ENCODE data around the gene TAS2R40.

TAS2R40 gene

DNA sequence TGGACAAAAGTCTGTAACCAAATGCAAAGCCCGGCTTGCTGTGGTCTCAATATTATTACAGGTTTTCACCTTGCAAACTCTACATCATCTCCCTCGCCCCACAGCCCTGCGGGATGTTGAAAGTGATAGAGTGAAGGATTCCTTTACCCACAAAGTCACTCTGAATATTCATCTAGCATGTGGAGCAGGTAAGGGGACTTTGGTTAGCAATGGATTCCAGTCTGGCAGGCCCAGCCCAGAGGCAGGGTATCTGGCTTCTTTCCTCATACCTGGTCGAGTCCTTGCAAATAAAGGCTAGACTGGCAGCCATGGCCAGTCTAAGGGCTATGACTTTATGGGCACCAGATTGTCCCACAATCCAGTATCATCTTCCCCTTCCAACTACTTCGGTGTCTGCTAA is 3.2 kb downstream of the TAS2R40 start:
- Histone ChIP-seq H3K27ac (ENCODE audit: low read length) (no peak overlapping the region), H3K4me3 (ENCODE audit: low read depth in 1 of 2, low read length in 2 of 2) (no peak overlapping the region), H3K27me3 (ENCODE audit: low read depth, low read length) (no peaks in the 10 kb centered on the region), H3K9me3 (ENCODE audit: control insufficient read depth in 1 of 2, low read length in 2 of 2) (no peaks in the 10 kb centered on the region), H3K36me3 (ENCODE audit: control insufficient read depth in 1 of 2, insufficient read depth in 2 of 2, low read length in 2 of 2) (no peaks in the 10 kb centered on the region), H3K4me1 (ENCODE audit: control insufficient read depth in 1 of 2, insufficient read depth in 2 of 2, low read length in 2 of 2) (no peaks in the 10 kb centered on the region)

DNA sequence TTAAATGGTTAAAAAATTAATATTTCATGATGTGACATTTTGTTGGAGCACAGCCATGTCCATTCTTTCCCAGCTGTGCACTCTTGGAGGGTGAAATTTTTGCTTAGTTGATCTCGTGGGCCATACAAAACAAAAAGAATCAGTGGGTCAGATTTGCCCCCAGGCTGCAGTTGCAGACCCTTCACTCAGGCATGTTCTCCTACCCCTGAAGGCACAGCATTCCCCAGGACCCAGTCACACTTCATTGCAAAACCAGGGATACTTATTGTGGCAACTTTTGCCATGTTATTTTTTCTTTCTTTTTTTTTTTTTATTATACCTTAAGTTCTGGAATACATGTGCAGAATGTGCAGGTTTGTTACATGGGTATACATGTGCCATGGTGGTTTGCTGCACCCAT is 6.0 kb downstream of the TAS2R40 start:
- no peaks in the 10 kb centered on the region for H3K27me3 ChIP-seq (ENCODE audit: low read depth, low read length)
- no peak overlapping the region for H3K27ac ChIP-seq (ENCODE audit: low read length)
- H3K4me3 ChIP-seq (ENCODE audit: low read depth in 1 of 2, low read length in 2 of 2) = no peak overlapping the region
- no peaks in the 10 kb centered on the region for H3K4me1 ChIP-seq (ENCODE audit: control insufficient read depth in 1 of 2, insufficient read depth in 2 of 2, low read length in 2 of 2)
- H3K9me3 ChIP-seq (ENCODE audit: control insufficient read depth in 1 of 2, low read length in 2 of 2) = no peaks in the 10 kb centered on the region
- H3K36me3 ChIP-seq (ENCODE audit: control insufficient read depth in 1 of 2, insufficient read depth in 2 of 2, low read length in 2 of 2) = no peaks in the 10 kb centered on the region

DNA sequence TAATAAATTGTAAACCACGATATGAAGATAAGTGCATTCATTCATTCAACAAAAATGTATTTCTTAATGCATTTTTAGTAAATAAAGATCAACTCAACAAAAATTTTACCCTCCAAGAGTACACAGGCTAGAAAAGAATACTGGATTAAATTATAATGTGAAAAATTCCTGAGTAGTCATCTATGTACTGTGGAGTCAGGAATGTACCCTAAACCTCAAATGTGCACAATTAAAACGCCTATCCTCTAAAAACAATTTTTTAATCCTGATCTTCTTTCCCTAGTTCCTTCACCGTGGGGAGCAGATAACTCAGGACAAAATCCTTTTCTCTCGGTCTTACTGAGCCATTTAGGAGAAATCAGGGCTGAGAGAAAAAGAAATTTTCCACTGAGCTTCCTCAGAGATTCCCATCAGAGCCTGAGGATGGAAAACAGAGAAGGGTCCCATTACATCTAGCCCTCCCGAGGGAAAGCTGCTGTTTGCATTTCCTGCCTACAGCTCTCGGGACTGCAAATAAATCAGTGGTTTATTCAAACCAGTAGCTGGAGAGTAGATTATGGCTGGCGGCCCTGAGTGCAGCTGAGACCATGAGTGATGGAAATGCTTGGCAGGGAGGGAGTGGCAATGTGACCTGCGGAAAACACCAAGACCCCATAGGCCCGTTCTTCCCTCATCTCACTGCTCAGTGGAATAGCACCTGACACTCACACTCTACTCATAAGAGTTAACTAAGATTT is 7.4 kb downstream of the TAS2R40 start:
- Histone ChIP-seq H3K4me3 (ENCODE audit: low read depth in 1 of 2, low read length in 2 of 2) (no peak overlapping the region), H3K27ac (ENCODE audit: low read length) (no peak overlapping the region), H3K4me1 (ENCODE audit: control insufficient read depth in 1 of 2, insufficient read depth in 2 of 2, low read length in 2 of 2) (no peaks in the 10 kb centered on the region), H3K36me3 (ENCODE audit: control insufficient read depth in 1 of 2, insufficient read depth in 2 of 2, low read length in 2 of 2) (no peaks in the 10 kb centered on the region), H3K27me3 (ENCODE audit: low read depth, low read length) (no peaks in the 10 kb centered on the region), H3K9me3 (ENCODE audit: control insufficient read depth in 1 of 2, low read length in 2 of 2) (no peaks in the 10 kb centered on the region)

DNA sequence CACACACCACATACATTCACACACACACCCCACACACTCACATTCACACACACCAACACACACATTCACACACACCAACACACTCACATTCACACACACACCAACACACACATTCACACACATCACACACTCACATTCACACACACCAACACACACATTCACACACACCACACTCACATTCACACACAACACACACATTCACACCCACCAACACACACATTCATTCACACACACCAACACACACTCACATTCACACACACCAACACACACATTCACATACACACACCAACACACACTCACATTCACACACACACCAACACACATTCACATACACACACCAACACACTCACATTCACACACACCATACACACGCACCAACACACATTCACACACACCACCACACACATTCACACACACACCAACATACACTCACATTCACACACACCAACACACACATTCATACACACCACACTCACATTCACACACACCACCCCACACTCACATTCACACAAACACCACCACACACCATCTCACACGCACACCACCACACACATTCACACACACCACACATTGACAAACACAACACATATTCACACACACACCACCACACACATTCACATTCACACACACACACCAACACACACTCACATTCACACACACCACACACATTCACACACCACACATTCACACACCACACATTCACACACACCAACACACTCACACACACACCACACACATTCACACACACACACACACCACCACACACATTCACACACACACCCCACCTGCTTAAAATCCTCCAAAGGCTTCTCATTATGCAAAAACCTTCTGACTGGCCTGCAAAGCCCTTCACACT is 9.0 kb downstream of the TAS2R40 start:
- H3K27ac ChIP-seq (ENCODE audit: low read length) = no peak overlapping the region
- no peak overlapping the region for H3K4me3 ChIP-seq (ENCODE audit: low read depth in 1 of 2, low read length in 2 of 2)
- H3K36me3 ChIP-seq (ENCODE audit: control insufficient read depth in 1 of 2, insufficient read depth in 2 of 2, low read length in 2 of 2) = no peaks in the 10 kb centered on the region
- H3K4me1 ChIP-seq (ENCODE audit: control insufficient read depth in 1 of 2, insufficient read depth in 2 of 2, low read length in 2 of 2) = no peaks in the 10 kb centered on the region
- H3K27me3 ChIP-seq (ENCODE audit: low read depth, low read length) = no peaks in the 10 kb centered on the region
- H3K9me3 ChIP-seq (ENCODE audit: control insufficient read depth in 1 of 2, low read length in 2 of 2) = no peaks in the 10 kb centered on the region

DNA sequence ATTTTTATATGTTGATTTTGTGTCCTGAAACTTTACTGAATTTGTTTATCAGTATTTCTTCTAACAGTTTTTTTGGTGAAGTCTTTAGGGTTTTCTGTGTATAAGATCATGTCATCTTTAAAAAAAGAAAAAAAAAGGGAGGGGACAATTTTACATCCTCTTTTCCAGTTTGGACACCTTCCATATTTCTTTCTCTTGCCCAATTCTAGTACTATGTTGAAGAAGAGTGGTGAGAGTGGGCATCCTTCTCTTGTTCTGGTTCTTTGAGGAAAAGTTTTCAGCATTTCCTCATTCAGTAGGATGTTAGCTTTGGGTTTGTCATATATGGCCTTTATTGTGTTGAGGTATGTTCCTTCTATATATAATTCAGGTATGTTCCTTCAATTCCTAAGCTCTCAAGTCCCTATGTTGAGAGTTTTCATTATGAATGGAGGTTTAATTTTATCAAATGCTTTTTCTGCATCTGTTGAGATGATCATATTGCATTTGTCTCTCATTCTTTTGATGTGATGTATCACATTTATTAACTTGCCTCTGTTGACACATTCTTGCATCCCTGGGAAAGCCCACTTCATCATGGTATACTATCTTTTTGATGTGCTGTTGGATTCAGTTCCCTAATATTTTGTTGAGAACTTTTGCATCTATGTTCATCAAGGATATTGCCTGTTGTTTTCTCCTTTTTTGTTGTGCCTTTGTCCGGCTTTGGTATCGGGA is 12.1 kb downstream of the TAS2R40 start:
- Histone ChIP-seq H3K4me1 (ENCODE audit: control insufficient read depth in 1 of 2, insufficient read depth in 2 of 2, low read length in 2 of 2) (no peaks in the 10 kb centered on the region), H3K36me3 (ENCODE audit: control insufficient read depth in 1 of 2, insufficient read depth in 2 of 2, low read length in 2 of 2) (no peaks in the 10 kb centered on the region), H3K27me3 (ENCODE audit: low read depth, low read length) (no peaks in the 10 kb centered on the region), H3K9me3 (ENCODE audit: control insufficient read depth in 1 of 2, low read length in 2 of 2) (peaks cover 0 to 5% of the 10 kb centered on the region in 2 donors), H3K27ac (ENCODE audit: low read length) (no peak overlapping the region), H3K4me3 (ENCODE audit: low read depth in 1 of 2, low read length in 2 of 2) (no peak overlapping the region)

DNA sequence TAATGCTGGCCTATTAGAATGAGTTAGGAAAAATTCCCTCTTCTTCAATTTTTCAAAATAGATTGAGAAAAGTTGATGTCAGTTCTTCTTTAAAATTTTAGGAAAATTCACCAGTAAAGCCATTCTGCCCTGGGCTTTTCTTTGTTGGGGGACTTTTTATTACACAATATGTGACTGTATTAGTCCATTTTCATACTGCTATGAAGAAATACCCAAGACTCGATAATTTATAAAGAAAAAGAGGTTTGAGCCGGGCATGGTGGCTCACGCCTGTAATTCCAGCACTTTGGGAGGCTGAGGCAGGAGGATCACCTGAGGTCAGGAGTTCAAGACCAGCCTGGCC is 12.7 kb downstream of the TAS2R40 start:
- H3K27ac ChIP-seq (ENCODE audit: low read length) = no peak overlapping the region

DNA sequence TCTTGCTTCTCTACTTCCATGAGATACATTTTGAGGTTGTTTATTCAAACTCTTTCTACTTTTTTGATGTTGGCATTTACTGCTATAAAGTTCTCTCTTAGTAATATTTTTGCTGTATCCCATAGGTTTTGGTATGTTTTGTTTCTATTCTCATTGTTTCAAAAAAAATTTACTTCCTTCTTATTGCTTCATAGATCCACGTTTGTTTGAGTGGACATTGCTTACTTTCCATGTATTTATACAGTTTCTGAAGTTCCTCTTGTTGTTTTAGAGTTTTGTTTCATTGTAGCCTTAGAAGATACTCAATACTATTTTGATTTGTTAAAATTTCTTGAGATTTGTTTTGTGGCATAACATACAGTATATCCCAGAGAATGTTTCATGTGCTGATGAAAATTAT is 13.7 kb downstream of the TAS2R40 start:
- peaks cover 0 to 5% of the 10 kb centered on the region in 2 donors for H3K9me3 ChIP-seq (ENCODE audit: control insufficient read depth in 1 of 2, low read length in 2 of 2)
- peaks cover 0 to 5% of the 10 kb centered on the region in 2 donors for H3K4me1 ChIP-seq (ENCODE audit: control insufficient read depth in 1 of 2, insufficient read depth in 2 of 2, low read length in 2 of 2)
- no peak overlapping the region for H3K27ac ChIP-seq (ENCODE audit: low read length)
- no peaks in the 10 kb centered on the region for H3K27me3 ChIP-seq (ENCODE audit: low read depth, low read length)
- no peak overlapping the region for H3K4me3 ChIP-seq (ENCODE audit: low read depth in 1 of 2, low read length in 2 of 2)
- peaks cover 0 to 5% of the 10 kb centered on the region in 2 donors for H3K36me3 ChIP-seq (ENCODE audit: control insufficient read depth in 1 of 2, insufficient read depth in 2 of 2, low read length in 2 of 2)

More for the DNA sequence above, 12.7 kb downstream of the TAS2R40 start:
- Histone ChIP-seq H3K27me3 (ENCODE audit: low read depth, low read length) (no peaks in the 10 kb centered on the region), H3K9me3 (ENCODE audit: control insufficient read depth in 1 of 2, low read length in 2 of 2) (peaks cover 0 to 5% of the 10 kb centered on the region in 2 donors), H3K4me1 (ENCODE audit: control insufficient read depth in 1 of 2, insufficient read depth in 2 of 2, low read length in 2 of 2) (peaks cover 0 to 5% of the 10 kb centered on the region in 2 donors), H3K36me3 (ENCODE audit: control insufficient read depth in 1 of 2, insufficient read depth in 2 of 2, low read length in 2 of 2) (no peaks in the 10 kb centered on the region), H3K4me3 (ENCODE audit: low read depth in 1 of 2, low read length in 2 of 2) (no peak overlapping the region)

DNA sequence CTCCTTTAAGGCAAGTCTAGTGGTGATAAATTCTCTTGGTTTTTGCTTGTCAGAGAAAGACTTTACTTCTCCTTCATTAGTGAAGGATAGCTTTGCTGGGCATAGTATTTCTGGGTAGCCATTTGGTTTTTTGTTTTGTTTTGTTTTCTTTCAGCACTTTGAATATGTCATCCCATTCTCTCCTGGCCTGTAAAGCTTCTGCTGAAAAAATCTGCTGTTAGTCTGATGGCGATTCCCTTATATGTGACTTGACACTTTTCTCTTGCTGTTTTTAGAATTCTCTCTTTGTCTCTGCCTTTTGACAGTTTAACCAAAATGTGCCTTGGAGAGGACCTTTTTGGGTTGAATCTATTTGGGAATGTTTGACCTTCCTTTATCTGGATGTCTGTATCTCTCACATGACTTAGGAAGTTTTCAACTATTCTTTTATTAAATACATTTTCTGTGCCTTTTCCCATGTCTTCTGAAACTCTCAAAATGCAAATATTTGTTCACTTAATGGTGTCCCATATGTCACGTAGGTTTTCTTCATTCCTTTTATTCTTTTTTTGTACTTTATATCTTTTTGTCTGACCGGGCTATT is 14.7 kb downstream of the TAS2R40 start:
- peaks cover 0 to 5% of the 10 kb centered on the region in 2 donors for H3K9me3 ChIP-seq (ENCODE audit: control insufficient read depth in 1 of 2, low read length in 2 of 2)
- no peak overlapping the region for H3K27ac ChIP-seq (ENCODE audit: low read length)
- H3K4me3 ChIP-seq (ENCODE audit: low read depth in 1 of 2, low read length in 2 of 2) = no peak overlapping the region
- H3K36me3 ChIP-seq (ENCODE audit: control insufficient read depth in 1 of 2, insufficient read depth in 2 of 2, low read length in 2 of 2) = peaks cover 0 to 5% of the 10 kb centered on the region in 2 donors
- H3K4me1 ChIP-seq (ENCODE audit: control insufficient read depth in 1 of 2, insufficient read depth in 2 of 2, low read length in 2 of 2) = peaks cover 0 to 5% of the 10 kb centered on the region in 2 donors
- H3K27me3 ChIP-seq (ENCODE audit: low read depth, low read length) = no peaks in the 10 kb centered on the region

DNA sequence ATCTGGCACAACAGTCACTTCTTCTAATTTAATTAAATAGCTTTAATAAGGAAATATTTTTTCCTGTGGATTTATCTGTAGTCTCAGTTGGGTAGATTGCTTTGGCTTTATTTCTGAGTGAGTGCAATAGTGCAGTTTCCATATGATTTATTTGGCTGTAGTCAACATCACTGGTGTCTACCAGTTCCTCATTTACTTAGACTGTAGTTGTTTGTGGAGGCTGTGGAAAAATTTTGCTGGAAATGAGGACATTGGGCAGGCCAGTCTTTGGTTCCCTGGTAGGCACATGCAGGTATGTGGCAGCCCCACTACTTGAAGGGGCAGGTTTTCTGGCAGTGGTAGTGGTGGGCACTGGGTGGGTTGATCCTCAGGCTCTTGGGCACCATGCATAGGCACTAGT is 15.5 kb downstream of the TAS2R40 start:
- Histone ChIP-seq H3K4me3 (ENCODE audit: low read depth in 1 of 2, low read length in 2 of 2) (no peak overlapping the region), H3K27me3 (ENCODE audit: low read depth, low read length) (no peaks in the 10 kb centered on the region), H3K9me3 (ENCODE audit: control insufficient read depth in 1 of 2, low read length in 2 of 2) (peaks cover 0 to 5% of the 10 kb centered on the region in 2 donors), H3K27ac (ENCODE audit: low read length) (no peak overlapping the region), H3K4me1 (ENCODE audit: control insufficient read depth in 1 of 2, insufficient read depth in 2 of 2, low read length in 2 of 2) (peaks cover 0 to 5% of the 10 kb centered on the region in 2 donors), H3K36me3 (ENCODE audit: control insufficient read depth in 1 of 2, insufficient read depth in 2 of 2, low read length in 2 of 2) (peaks cover 0 to 5% of the 10 kb centered on the region in 2 donors)

DNA sequence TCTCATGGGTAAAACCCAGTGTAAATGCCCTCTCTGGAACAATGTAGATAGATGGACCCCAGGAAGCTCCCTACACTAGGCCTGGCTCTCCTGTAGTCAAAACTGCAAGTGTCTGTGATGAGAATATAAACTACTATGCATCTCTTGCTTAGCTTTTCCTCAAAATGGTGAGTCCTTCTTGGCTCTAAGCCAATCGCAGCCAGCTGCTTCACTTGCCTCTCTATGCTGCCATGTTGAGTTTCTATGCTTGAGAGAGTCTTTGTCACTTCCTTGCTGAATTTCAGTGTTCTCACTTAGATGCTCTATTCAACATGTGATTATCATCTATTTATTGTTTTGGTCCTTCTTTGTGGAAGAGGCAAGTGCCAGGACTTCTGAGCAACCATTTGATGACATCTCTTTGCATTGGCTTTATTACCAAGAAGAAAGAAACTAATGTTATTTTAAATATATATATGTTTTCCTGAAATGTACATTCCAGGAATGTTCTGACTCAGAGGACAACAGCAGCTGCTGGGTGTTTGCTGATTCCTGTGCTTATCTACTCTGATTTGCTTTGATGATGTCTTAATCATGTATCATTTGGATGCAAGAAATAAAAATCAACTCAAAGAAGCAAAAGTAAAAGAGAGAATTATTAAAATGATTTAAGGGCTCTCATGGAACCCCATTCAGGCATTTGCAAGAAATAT is 16.6 kb downstream of the TAS2R40 start:
- Histone ChIP-seq H3K4me3 (ENCODE audit: low read depth in 1 of 2, low read length in 2 of 2) (no peak overlapping the region), H3K9me3 (ENCODE audit: control insufficient read depth in 1 of 2, low read length in 2 of 2) (peaks cover 0 to 5% of the 10 kb centered on the region in 2 donors), H3K27me3 (ENCODE audit: low read depth, low read length) (no peaks in the 10 kb centered on the region), H3K27ac (ENCODE audit: low read length) (no peak overlapping the region), H3K36me3 (ENCODE audit: control insufficient read depth in 1 of 2, insufficient read depth in 2 of 2, low read length in 2 of 2) (peaks cover 0 to 5% of the 10 kb centered on the region in 2 donors), H3K4me1 (ENCODE audit: control insufficient read depth in 1 of 2, insufficient read depth in 2 of 2, low read length in 2 of 2) (peaks cover 0 to 5% of the 10 kb centered on the region in 2 donors)
